Endothelial cell of umbilical vein (primary cell): ENCODE results near the gene PARP6. TPM values are rescaled to one million over a fixed set of nuclear protein-coding genes. Genes with fewer than 3 reads are reported as not detected.

Experiments
- BruUV-seq: library from RNA; stranded (reverse); fragments of 400-500 nt; replicated peaks from 2 replicates; lab custom pipeline; 2021; lab: Mats Ljungman, UMichigan
- CTCF ChIA-PET: fragments of 300-600, 350-600 bp; sonication (Branson Sonifier 250); formaldehyde crosslinking; loops from one replicate; lab custom pipeline; 2021; ENCODE audit warnings: antibody characterized with exemption, inconsistent platforms; lab: Charles Lee
- POLR2A ChIA-PET: fragments of 300-600, 350-600 bp; sonication (Branson Sonifier 250); formaldehyde crosslinking; loops from one replicate; lab custom pipeline; 2021; ENCODE audit warnings: antibody characterized with exemption, inconsistent platforms; lab: Charles Lee
- DNase-seq: peaks from one replicate; pipeline ENCODE4 v3.0.0-alpha.2; 2011; ENCODE audit warnings: low read depth, low spot score
- FAIRE-seq: peaks from 2 replicates; lab custom pipeline; 2011; peaks lifted over from hg19 to GRCh38; lab: Jason Lieb, UNC
- H2AFZ ChIP-seq: 2 replicates; pipeline ENCODE4 v1.6.0; 2012; ENCODE audit warnings: low read depth, low read length, control low read depth, inconsistent platforms
- H3K27ac ChIP-seq: 2 replicates; pipeline ENCODE4 v1.5.1; 2011; ENCODE audit warnings: low read depth, mild to moderate bottlenecking, control low read depth, low read length, moderate library complexity; ENCODE audit not compliant: insufficient read depth
- H3K27me3 ChIP-seq, 2 experiments: 2 replicates each; pipeline versions ENCODE4 v1.6.0 to v1.6.1; 2011; ENCODE audit warnings: low read length in 2 of 2, mixed read lengths in 1 of 2; ENCODE audit not compliant: control insufficient read depth in 2 of 2, insufficient read depth in 2 of 2
- H3K36me3 ChIP-seq, 2 experiments: 2 replicates in 1 of 2; 3 replicates in 1 of 2; pipeline ENCODE4 v1.5.1; 2011; ENCODE audit warnings: low read length in 2 of 2, mild to moderate bottlenecking in 1 of 2, moderate library complexity in 1 of 2; ENCODE audit not compliant: control insufficient read depth in 2 of 2, insufficient read depth in 2 of 2; ENCODE audit errors: extremely low read depth in 1 of 2
- H3K4me1 ChIP-seq: 3 replicates; pipeline ENCODE4 v1.5.1; 2011; ENCODE audit warnings: mild to moderate bottlenecking, low read length; ENCODE audit not compliant: control insufficient read depth, insufficient read depth; ENCODE audit errors: extremely low read depth
- H3K4me2 ChIP-seq: 2 replicates; pipeline ENCODE4 v1.6.1; 2011; ENCODE audit warnings: low read length, control low read depth, mixed read lengths; ENCODE audit not compliant: insufficient read depth
- H3K4me3 ChIP-seq, 3 experiments: fragments of 200-600 bp in 1 of 3; sonication (generic), shearing (Covaris generic) in 1 of 3; replicated peaks in 1 of 3; 2 replicates each; pipeline ENCODE4 v1.5.1; 2011 to 2016; ENCODE audit warnings: control low read depth in 3 of 3, low read length in 3 of 3, mild to moderate bottlenecking in 2 of 3, inconsistent platforms in 1 of 3, low read depth in 1 of 3, moderate library complexity in 1 of 3; ENCODE audit not compliant: insufficient read depth in 1 of 3
- H3K79me2 ChIP-seq: 2 replicates; pipeline ENCODE4 v1.6.0; 2012; ENCODE audit warnings: low read length, inconsistent platforms; ENCODE audit not compliant: control insufficient read depth, insufficient read depth
- H3K9ac ChIP-seq: replicated peaks from 2 replicates; pipeline ENCODE3; 2011; ENCODE audit warnings: low read length, control low read depth; ENCODE audit not compliant: insufficient read depth; ENCODE audit errors: extremely low read depth
- H3K9me1 ChIP-seq: replicated peaks from 3 replicates; pipeline ENCODE4 v1.6.0; 2011; ENCODE audit warnings: mild to moderate bottlenecking, low read length; ENCODE audit not compliant: control insufficient read depth, insufficient read depth; ENCODE audit errors: extremely low read depth
- H3K9me3 ChIP-seq: replicated peaks from 2 replicates; pipeline ENCODE4 v1.5.1; 2012; ENCODE audit warnings: low read length, inconsistent platforms; ENCODE audit not compliant: control insufficient read depth, insufficient read depth
- H4K20me1 ChIP-seq: replicated peaks from 2 replicates; pipeline ENCODE3; 2011; ENCODE audit warnings: mild to moderate bottlenecking, low read length; ENCODE audit not compliant: control insufficient read depth, insufficient read depth; ENCODE audit errors: extremely low read depth
- EZH2 ChIP-seq: IDR thresholded peaks from 2 replicates; pipeline ENCODE4 v1.6.1; 2012; ENCODE audit warnings: borderline replicate concordance, low read depth, mild to moderate bottlenecking, moderate library complexity, low read length, inconsistent platforms; ENCODE audit not compliant: severe bottlenecking
- GATA2 ChIP-seq: IDR thresholded peaks from 2 replicates; pipeline ENCODE4 v1.7.0; 2011; ENCODE audit warnings: low read depth, mild to moderate bottlenecking, moderate library complexity, mixed read lengths, low read length; ENCODE audit not compliant: insufficient read length, insufficient read depth
- MYC ChIP-seq: IDR thresholded peaks from one replicate; pipeline ENCODE4 v1.6.1; 2011; ENCODE audit warnings: mild to moderate bottlenecking, low read depth, low read length
- POLR2A ChIP-seq: IDR thresholded peaks from 2 replicates; pipeline ENCODE4 v1.6.1; 2012; ENCODE audit warnings: low read depth, mild to moderate bottlenecking, control low read depth, low read length
- POLR2AphosphoS5 ChIP-seq: IDR thresholded peaks from 2 replicates; pipeline ENCODE4 v1.6.1; 2012; ENCODE audit warnings: low read depth, mild to moderate bottlenecking, control low read depth, low read length, moderate library complexity; ENCODE audit not compliant: insufficient read depth
- dilution Hi-C: fragments of 300-500 bp; cut with MboI; formaldehyde crosslinking; loops from one replicate; pipeline ENCODE4 v1.15.0; 2019; ENCODE audit warnings: low sequenced_read_pairs; ENCODE audit not compliant: extremely low pct_ligation_motif_present
- intact Hi-C: fragments of 100-400 bp; cut with micrococcal nuclease; formaldehyde crosslinking; loops from one replicate; pipeline ENCODE4 v1.10.0; 2022
- polyA plus RNA-seq, 4 experiments: library from polyadenylated mRNA; depleted of rRNA in 3 of 4; stranded (reverse) in 3 of 4; unstranded in 1 of 4; fragments of >200 nt; gene quantifications; 2 replicates each; pipeline versions ENCODE4 v1.2.1 to v1.2.3, GENCODE V29; 2011 to 2012; ENCODE audit warnings: missing spikeins in 1 of 4
- total RNA-seq: library from RNA; stranded (reverse); gene quantifications from 2 replicates; pipeline ENCODE4 v1.2.3, GENCODE V29; 2021
- TF ChIP-seq, protein P1 (sequence below): IDR thresholded peaks from 2 replicates; pipeline ENCODE4 v1.6.1; 2011; ENCODE audit not compliant: insufficient read depth, insufficient read length

The PARP6 gene
- total and polyA plus RNA-seq, 2 donors (not counting 3 experiments of a cell fraction or from before 2014, with no cell fraction given), result 41.1 to 53.3 TPM

DNA sequence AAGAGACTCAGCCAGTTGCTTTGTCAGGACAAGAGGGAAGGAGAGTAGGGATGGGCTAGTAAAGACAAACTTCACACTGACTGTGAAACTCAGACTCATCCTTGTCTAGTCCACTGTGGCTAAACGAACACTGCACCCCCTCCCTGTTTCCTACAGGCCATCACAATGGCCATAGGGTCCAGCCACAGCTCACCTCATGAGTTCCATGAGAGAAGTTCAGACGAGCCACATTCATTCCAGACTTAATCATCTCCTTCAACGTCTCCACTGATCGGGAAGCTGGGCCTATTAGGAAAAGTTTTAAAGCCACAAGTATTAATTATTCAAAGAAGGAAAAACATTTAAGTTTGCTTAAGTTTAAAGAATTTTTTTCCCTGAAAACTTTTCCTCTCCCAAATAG lies 55.1 kb downstream of the PARP6 start:
- no peak overlapping the region for H3K4me3 ChIP-seq
- no peak overlapping the region for H3K27ac ChIP-seq
- H3K9me1 ChIP-seq, result no peaks in the 10 kb centered on the region
- no peak overlapping the region for H3K4me2 ChIP-seq
- H3K9ac ChIP-seq, result no peak overlapping the region
- H2AFZ ChIP-seq, result no peak overlapping the region
- no peaks in the 10 kb centered on the region for H3K9me3 ChIP-seq
- H3K27me3 ChIP-seq, result no peaks in the 10 kb centered on the region
- peaks cover 2% of the 10 kb centered on the region for H4K20me1 ChIP-seq
- H3K79me2 ChIP-seq, result peaks cover 71% of the 10 kb centered on the region
- ChIA-PET POLR2A (no interaction called here), CTCF (interaction anchor here (1.2 to 3.0 kb wide), 2 partner anchors 10 to 17 kb away, joined by 3 to 14 read pairs; no protein-coding TSS in a partner anchor)
- DNase-seq (no peak), FAIRE-seq (no peak)
- TF ChIP-seq GATA2, result no peak
- TF ChIP-seq EZH2, result no peak
- TF ChIP-seq MYC, result no peak
- no peaks in the 10 kb centered on the region for H3K4me1 ChIP-seq
- dilution Hi-C loops (no loop called here), intact Hi-C loops (no loop called here)
- no TSS peak for BruUV-seq
- H3K36me3 ChIP-seq, result peaks cover 23 to 49% of the 10 kb centered on the region in 2 experiments

DNA sequence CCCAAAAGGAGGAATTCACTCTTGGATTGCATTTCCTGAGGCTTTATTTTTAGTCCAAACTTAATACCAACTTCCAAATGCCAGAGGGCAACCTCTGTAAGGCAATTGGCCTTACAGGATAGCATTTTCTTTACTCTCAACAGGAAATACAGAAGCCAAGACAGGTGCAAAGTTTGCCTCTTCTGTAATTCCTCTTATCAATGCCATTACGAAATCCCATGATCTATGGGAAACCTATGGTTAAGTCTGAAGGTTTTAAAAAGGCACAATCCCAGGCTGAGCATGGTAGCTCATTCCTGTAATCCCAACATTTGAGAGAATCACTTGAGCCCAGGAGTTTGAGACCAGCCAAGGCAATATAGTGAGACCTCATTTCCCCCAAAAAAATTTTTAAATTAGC lies 56.3 kb downstream of the PARP6 start:
- no peak overlapping the region for H3K9ac ChIP-seq
- H3K27me3 ChIP-seq, result no peaks in the 10 kb centered on the region
- TF ChIP-seq, protein P1, sequence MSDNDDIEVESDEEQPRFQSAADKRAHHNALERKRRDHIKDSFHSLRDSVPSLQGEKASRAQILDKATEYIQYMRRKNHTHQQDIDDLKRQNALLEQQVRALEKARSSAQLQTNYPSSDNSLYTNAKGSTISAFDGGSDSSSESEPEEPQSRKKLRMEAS, result no peak
- TF ChIP-seq GATA2 (no peak), POLR2A (no peak), POLR2AphosphoS5 (no peak)
- dilution Hi-C loops, result no loop called here
- H3K4me2 ChIP-seq, result no peak overlapping the region
- no peaks in the 10 kb centered on the region for H3K9me1 ChIP-seq
- H4K20me1 ChIP-seq, result peaks cover 1% of the 10 kb centered on the region
- H3K27ac ChIP-seq, result no peak overlapping the region
- peaks cover 64% of the 10 kb centered on the region for H3K79me2 ChIP-seq
- H3K4me1 ChIP-seq, result no peaks in the 10 kb centered on the region
- H3K9me3 ChIP-seq, result no peaks in the 10 kb centered on the region
- ChIA-PET POLR2A (no interaction called here), CTCF (interaction anchor here (1.4 to 3.0 kb wide), 2 partner anchors 11 to 46 kb away, joined by 3 to 14 read pairs; no protein-coding TSS in a partner anchor)
- BruUV-seq, result no TSS peak
- no peak overlapping the region for H2AFZ ChIP-seq
- intact Hi-C loops, result no loop called here
- no peak for FAIRE-seq
- no peak overlapping the region for H3K4me3 ChIP-seq
- no peak for DNase-seq
- H3K36me3 ChIP-seq, result peaks cover 30 to 51% of the 10 kb centered on the region in 2 experiments
